GM18909 (cell line): ENCODE data around the gene CPEB1.
A peak's percentile ranks its signal among the peaks of the same experiment; 100 is the strongest.

Experiments
- ATAC-seq: cut with Tn5 transposase; IDR thresholded peaks from one replicate; pipeline ENCODE4 v1.9.1; 2021; ENCODE audit warnings: mild to moderate bottlenecking; ENCODE audit not compliant: unreplicated experiment, poor library complexity

The CPEB1 gene

GRCh38 chr15:82647045-82647834 lies at the start of gene CPEB1:
CPEB1 (minus strand) TSS chr15:82647363; CDS start chr15:82628459, 18,904 bp downstream.
- peak; percentile 36 for ATAC-seq

DNA sequence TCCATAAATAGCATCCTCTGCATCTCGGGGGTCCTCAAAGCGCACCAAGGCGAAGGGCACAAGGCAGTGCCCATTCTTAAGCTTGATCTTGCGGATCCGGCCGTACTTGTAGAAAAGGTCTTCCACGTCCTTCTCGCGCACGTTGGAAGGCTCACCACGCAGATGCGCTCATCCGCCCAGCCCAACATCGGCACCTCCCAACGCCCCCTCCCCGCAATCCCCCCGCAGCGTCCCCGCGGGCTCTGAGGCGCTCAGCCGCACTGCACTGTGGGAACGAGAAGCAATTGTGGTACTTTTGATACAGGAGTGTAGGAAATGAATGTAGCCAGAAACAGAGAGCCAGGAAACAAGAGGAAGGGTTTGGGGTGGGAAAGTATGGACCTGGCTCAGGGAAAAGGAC lies 45.0 kb upstream of the CPEB1 start:
- no peak for ATAC-seq

GRCh38 chr15:82689147-82689546 lies 42.0 kb upstream of the CPEB1 start:
- ATAC-seq: no peak

- no peak for ATAC-seq
Observed at GRCh38 chr15:82688691-82689090, 41.5 kb upstream of the CPEB1 start.

- no peak for ATAC-seq
Observed at GRCh38 chr15:82681371-82681770, 34.2 kb upstream of the CPEB1 start.

GRCh38 chr15:82680200-82681102 lies 33.3 kb upstream of the CPEB1 start:
- ATAC-seq: peak; percentile 85

- no peak for ATAC-seq
Observed at GRCh38 chr15:82679626-82680199, 32.5 kb upstream of the CPEB1 start.

GRCh38 chr15:82677720-82678323 lies 30.7 kb upstream of the CPEB1 start:
- ATAC-seq: no peak

DNA sequence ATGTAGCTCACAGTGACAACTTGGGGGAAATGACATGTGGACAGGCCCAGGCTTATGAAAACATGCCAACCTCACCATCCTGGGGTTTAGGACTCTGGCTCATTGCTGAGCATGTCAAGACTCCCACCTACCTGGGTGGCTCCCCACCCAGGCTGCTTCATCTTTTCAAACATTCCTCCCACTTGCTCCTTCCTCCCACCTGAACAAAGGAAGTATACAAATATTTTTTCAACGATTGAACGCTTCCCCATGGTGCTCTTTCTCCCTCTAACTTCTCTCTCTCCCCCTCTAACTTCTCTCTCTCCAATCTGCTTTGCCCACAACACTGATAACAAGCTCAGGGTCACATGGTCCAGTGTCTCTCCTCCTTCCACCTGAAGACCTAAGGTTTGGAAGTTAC lies 27.7 kb upstream of the CPEB1 start:
- ATAC-seq: no peak

GRCh38 chr15:82670699-82671098 lies 23.5 kb upstream of the CPEB1 start:
- ATAC-seq: no peak

GRCh38 chr15:82666606-82667005 lies 19.4 kb upstream of the CPEB1 start:
- no peak for ATAC-seq

DNA sequence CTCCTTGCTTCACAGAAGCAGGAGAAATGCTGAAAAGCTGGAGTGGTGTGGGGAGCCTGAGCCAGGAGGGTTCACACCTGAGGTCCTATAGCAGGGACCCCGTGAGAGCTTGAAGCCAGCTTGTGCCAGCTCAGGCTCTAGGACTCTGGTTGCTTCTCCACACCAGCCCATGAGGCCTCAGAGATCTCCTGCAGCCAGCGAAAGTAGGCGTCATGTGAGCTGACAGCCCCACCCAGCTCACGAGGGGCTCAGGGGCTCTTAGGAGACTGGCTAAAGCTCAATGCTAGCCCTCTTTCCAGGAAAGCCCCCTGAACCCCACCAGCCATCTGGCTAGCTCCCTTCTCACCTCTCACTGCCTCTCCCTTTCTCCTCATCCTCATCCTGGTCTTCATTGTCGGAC lies 16.9 kb upstream of the CPEB1 start:
- no peak for ATAC-seq

DNA sequence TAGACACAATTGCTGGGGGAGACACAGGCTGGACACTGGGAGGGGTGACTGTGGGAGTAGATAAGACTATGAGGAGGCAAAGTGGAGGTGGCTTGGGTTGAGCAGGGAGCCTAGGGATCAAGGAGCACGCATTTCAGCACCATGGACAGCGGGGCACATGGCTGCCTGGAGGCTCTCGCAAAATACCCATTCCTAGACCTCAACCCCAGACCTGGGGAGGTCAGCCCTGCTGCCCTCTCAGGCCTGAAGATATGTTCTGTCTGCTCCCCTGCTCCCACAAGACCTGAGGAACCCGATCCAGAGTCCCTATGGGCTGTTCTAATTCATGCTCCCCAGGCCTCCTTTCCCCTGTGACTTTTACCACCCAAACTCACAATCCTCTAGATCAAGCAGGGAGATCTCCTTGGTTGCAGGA lies 16.0 kb upstream of the CPEB1 start:
- no peak for ATAC-seq

DNA sequence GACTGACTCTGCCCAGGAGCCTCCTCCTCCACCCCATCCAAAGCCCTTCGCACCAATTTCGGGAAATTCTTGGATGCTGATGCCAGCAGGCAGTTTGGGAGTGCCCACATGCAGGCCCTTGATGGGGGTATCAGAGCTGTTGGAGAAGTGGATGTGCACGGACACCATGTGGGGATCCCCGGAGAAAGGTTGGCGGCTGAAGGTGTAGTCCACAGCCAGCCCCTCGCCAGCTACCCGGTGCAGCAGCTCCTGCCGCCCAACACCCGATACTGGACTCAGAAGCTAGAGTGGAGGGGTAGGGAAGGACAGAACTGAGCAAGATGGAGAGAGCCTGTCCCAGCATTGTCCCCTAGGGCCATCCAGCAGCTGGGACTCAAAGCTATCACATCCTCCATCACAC lies 15.5 kb upstream of the CPEB1 start:
- no peak for ATAC-seq

- no peak for ATAC-seq
Observed at GRCh38 chr15:82660378-82660777, 13.2 kb upstream of the CPEB1 start.

GRCh38 chr15:82656641-82657266 lies 9.6 kb upstream of the CPEB1 start:
- no peak for ATAC-seq

- no peak for ATAC-seq
Observed at GRCh38 chr15:82655606-82656005, 8.4 kb upstream of the CPEB1 start.

- ATAC-seq: no peak
Observed at GRCh38 chr15:82653483-82654168, 6.5 kb upstream of the CPEB1 start.

GRCh38 chr15:82651708-82652107 lies 4.5 kb upstream of the CPEB1 start:
- no peak for ATAC-seq
